Adrenal gland (tissue), 12 donors: ENCODE data around the gene ACER1. TPM values are rescaled to one million over a fixed set of nuclear protein-coding genes. Genes with fewer than 3 reads are reported as not detected.
"Not testable (repeated sequence)": the region's sequence is repeated elsewhere in the genome, so short reads cannot be mapped to it uniquely, and the experiment has no call there.

Experiments used
- DNase-seq, 7 donors: peaks; one replicate each; pipeline ENCODE4 v3.0.0-alpha.2; 2019 to 2020
- H3K27ac ChIP-seq, 5 donors: fragments of 200-600 bp; sonication (generic) in 4 of 5; 1 replicate in 3 of 5; 2 replicates in 2 of 5; pipeline versions ENCODE4 v1.5.1 to v1.8.0; 2016 to 2020; ENCODE audit warnings: mild to moderate bottlenecking in 1 of 5
- H3K27me3 ChIP-seq: fragments of 200-600 bp; 2 replicates; pipeline ENCODE4 v1.8.0; 2021
- H3K36me3 ChIP-seq, 2 donors: fragments of 200-600 bp; replicated peaks in 1 of 2; 1 replicate in 1 of 2; 2 replicates in 1 of 2; pipeline versions ENCODE4 v1.5.1 to v1.8.0; 2018 to 2022
- H3K4me1 ChIP-seq, 2 donors: fragments of 200-600 bp; replicated peaks in 1 of 2; 1 replicate in 1 of 2; 2 replicates in 1 of 2; pipeline versions ENCODE4 v1.5.1 to v1.8.0; 2018 to 2021
- H3K4me3 ChIP-seq, 4 donors: fragments of 200-600 bp; sonication (generic) in 3 of 4; one replicate each; pipeline ENCODE4 v1.5.1; 2016 to 2018
- H3K9me3 ChIP-seq, 3 donors: fragments of 200-600 bp; sonication (generic) in 1 of 3; replicated peaks in 1 of 3; 1 replicate in 2 of 3; 2 replicates in 1 of 3; pipeline versions ENCODE4 v1.5.1 to v1.8.0; 2016 to 2021
- POLR2A ChIP-seq, 2 donors: fragments of 450-650 bp; IDR thresholded peaks; one replicate each; pipeline ENCODE4 v1.6.1; 2017; ENCODE audit warnings: antibody characterized with exemption in 2 of 2, mild to moderate bottlenecking in 2 of 2, moderate library complexity in 1 of 2
- WGBS, 4 donors: extraction: QIAGEN DNeasy Blood & Tissue Kit in 2 of 4; methylation state at CpG; one replicate each; pipeline versions ENCODE4 v1.1.5 to v1.1.7; 2013 to 2017; 5-methylcytosine and 5-hydroxymethylcytosine counted together
- intact Hi-C, 2 donors: fragments of 100-400 bp; cut with DNase I; formaldehyde crosslinking; loops; one replicate each; pipeline versions ENCODE4 v1.14.1 to v1.15.0; 2022 to 2023
- polyA plus RNA-seq, 3 donors: library from polyadenylated mRNA; stranded (reverse); fragments of 200-250 nt in 2 of 3; fragments of 350-450 nt in 1 of 3; fragmentation: Illumina TruSeq in 1 of 3; extraction: RNeasy Lipid Tissue Mini Kit (QIAGEN cat#74804) in 1 of 3; gene quantifications; one replicate each; pipeline ENCODE4 v1.2.3, GENCODE V29; 2013 to 2014
- total RNA-seq, 9 donors: library from RNA; depleted of rRNA in 4 of 9; stranded (reverse); fragments of >200 nt in 4 of 9; fragments of 120-200 nt in 1 of 9; fragmentation: NEBNext Ultra II Directional in 1 of 9; extraction: Animal tissue kit (Norgen Biotek cat#: 25700) in 1 of 9; gene quantifications; one replicate each; pipeline versions ENCODE4 v1.1.0 to v1.2.4, GENCODE V29; 2013 to 2023
- TF ChIP-seq, protein P1 (sequence below), 6 experiments: fragments of 450-650 bp in 4 of 6; fragments of 200-600 bp in 2 of 6; sonication (generic) in 1 of 6; IDR thresholded peaks; 1 replicate in 5 of 6; 2 replicates in 1 of 6; pipeline versions ENCODE4 v1.5.1 to v1.8.0; 2016 to 2021; ENCODE audit warnings: antibody characterized with exemption in 6 of 6, mild to moderate bottlenecking in 2 of 6, moderate library complexity in 1 of 6
- donor health status: healthy with polysubstance abuse.
- donor health status: Bipolar disorder and iron deficiency.
- donor health status: DM: yes; HTN: yes; CAD: no.
- donor health status: DM: no; HTN: no; CAD: no.
- donor health status: DM: no; HTN: no; CAD: no.
- donor health status: DM: yes; HTN: yes; CAD: no.

ACER1 gene
- total and polyA plus RNA-seq, 12 donors = 0.11 to 0.16 TPM; not detected in 10

DNA sequence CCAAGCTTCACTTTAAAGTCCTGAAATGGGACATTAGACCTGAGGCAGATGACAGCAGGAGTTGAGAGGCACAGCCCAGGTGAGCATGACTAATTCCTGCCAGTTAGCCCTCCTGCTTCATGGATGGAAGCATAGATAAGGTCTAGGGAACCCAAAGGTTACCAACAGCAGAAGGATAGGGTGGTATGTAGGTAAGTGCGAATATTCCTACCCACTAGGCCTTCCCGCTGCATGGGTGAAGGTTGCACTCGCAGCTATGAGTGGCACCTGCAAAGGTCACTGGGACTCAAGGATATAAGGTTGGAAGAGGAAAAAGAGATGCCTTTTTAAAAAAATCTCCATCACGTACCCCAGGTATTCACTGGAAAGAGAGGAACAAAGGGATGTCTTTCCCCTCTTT, 41.4 kb downstream of the ACER1 start:
- Histone ChIP-seq H3K27me3 (no peaks in the 10 kb centered on the region), H3K9me3 (peaks cover 0 to 46% (median 0%) of the 10 kb centered on the region in 3 donors), H3K4me1 (no peaks in the 10 kb centered on the region), H3K4me3 (no peak overlapping the region), H3K36me3 (no peaks in the 10 kb centered on the region), H3K27ac (no peak overlapping the region)
- TF ChIP-seq, protein P1, sequence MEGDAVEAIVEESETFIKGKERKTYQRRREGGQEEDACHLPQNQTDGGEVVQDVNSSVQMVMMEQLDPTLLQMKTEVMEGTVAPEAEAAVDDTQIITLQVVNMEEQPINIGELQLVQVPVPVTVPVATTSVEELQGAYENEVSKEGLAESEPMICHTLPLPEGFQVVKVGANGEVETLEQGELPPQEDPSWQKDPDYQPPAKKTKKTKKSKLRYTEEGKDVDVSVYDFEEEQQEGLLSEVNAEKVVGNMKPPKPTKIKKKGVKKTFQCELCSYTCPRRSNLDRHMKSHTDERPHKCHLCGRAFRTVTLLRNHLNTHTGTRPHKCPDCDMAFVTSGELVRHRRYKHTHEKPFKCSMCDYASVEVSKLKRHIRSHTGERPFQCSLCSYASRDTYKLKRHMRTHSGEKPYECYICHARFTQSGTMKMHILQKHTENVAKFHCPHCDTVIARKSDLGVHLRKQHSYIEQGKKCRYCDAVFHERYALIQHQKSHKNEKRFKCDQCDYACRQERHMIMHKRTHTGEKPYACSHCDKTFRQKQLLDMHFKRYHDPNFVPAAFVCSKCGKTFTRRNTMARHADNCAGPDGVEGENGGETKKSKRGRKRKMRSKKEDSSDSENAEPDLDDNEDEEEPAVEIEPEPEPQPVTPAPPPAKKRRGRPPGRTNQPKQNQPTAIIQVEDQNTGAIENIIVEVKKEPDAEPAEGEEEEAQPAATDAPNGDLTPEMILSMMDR (IDR thresholded peaks at IDR 0.05) = no peak
- no peak for TF ChIP-seq POLR2A (IDR thresholded peaks at IDR 0.05)
- intact Hi-C loops = loop anchor here in 1 of 2 donors (10.0 kb wide), 1 partner anchor 247 kb away; no protein-coding TSS in a partner anchor
- 55 to 70% (median 62%) methylated on average over 4 of the region's 4 CpGs for WGBS, 4 donors
- no peak for DNase-seq

DNA sequence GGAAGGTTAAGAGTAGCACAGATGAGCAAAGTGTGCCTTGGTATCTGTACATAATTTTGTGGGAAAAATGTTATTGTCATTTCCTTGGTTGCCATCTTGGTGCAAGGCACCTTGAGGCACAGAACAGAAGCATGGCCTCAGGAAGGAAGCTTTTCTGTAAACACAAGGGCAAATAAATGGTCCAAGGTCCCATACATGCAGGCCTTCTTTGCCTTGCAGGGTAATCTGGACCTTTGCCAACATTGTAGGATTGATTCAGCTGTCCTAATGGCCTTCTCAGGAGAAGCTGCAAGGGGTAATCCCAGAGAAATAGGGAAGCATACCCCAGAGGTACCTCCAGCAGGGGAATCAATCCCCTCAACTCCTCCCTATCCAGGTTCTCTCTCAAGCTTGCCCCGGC, 44.7 kb downstream of the ACER1 start:
- intact Hi-C loops = no loop called here
- H3K4me1 ChIP-seq = no peaks in the 10 kb centered on the region
- no peak for DNase-seq
- H3K27ac ChIP-seq = no peak overlapping the region
- H3K9me3 ChIP-seq = peaks cover 0 to 44% (median 0%) of the 10 kb centered on the region in 3 donors
- 80 to 100% (median 87%) methylated on average over 1 of the region's 1 CpG for WGBS, 4 donors
- no peaks in the 10 kb centered on the region for H3K36me3 ChIP-seq
- TF ChIP-seq, protein P1 (IDR thresholded peaks at IDR 0.05) = no peak
- no peak for TF ChIP-seq POLR2A (IDR thresholded peaks at IDR 0.05)
- H3K27me3 ChIP-seq = no peaks in the 10 kb centered on the region
- H3K4me3 ChIP-seq = no peak overlapping the region

DNA sequence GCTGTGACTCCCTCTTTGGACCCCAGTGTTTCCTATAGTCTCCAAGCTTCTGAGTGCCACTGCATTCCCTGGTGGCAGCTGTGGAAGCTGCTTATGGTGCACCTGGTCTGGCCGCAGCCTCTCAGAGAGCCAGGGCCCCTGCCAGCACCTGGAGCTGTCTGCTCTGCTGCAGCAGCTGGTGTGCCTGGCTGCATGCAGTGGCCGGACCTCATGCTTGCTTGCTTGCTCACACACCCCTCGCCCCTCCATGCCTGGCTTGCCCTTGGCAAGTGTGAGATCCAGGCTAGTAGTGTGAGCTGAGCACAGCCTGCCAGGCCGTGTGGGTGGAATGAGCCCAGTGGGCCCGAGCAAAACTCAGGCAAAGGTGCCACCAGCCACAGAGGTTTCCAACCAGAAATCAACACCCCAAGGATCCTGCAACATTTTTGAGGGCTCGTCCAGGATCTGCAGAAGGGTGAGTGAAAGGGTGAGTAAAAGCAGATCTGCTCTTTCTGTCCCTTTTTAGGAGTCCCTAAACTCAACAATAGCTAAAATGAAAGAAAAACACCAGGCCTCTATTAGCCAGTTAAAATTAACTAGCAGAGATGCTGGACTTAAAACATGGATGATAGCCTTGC, 46.0 kb downstream of the ACER1 start:
- intact Hi-C loops = no loop called here
- 72 to 85% (median 79%) methylated on average over 4 to 6 of the region's 6 CpGs for WGBS, 4 donors
- Histone ChIP-seq H3K4me1 (no peaks in the 10 kb centered on the region), H3K36me3 (no peaks in the 10 kb centered on the region), H3K9me3 (peaks cover 0 to 34% (median 0%) of the 10 kb centered on the region in 3 donors), H3K4me3 (no peak overlapping the region), H3K27ac (no peak overlapping the region), H3K27me3 (no peaks in the 10 kb centered on the region)
- no peak for TF ChIP-seq POLR2A (IDR thresholded peaks at IDR 0.05)
- TF ChIP-seq, protein P1 (IDR thresholded peaks at IDR 0.05) = no peak
- DNase-seq = no peak

DNA sequence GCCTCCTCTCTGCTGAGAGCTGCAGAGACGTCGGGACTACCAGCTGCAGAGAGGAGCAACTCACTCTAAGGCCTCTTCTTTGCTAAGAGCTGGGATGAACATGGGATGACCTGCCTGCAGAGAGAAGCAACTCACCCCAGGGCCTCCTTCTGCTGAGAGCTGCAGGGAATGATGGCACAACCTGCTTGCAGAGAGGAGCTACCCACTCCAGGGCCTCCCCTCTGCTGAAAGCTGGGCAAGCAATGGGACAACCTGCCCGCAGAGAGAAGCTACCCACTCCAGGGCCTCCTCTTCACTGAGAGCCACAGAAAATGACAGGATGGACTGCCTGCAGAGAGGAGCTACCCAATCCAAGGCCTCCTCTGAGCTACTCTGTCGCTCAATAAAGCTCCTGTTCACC, 46.7 kb downstream of the ACER1 start:
- Histone ChIP-seq H3K4me1 (no peaks in the 10 kb centered on the region), H3K36me3 (no peaks in the 10 kb centered on the region), H3K9me3 (peaks cover 0 to 27% (median 0%) of the 10 kb centered on the region in 3 donors), H3K4me3 (no peak overlapping the region), H3K27me3 (no peaks in the 10 kb centered on the region), H3K27ac (no peak overlapping the region)
- intact Hi-C loops = no loop called here
- no peak for DNase-seq
- TF ChIP-seq POLR2A (IDR thresholded peaks at IDR 0.05) = no peak
- TF ChIP-seq, protein P1 (IDR thresholded peaks at IDR 0.05) = no peak
- WGBS, 4 donors = 45 to 90% (median 82%) methylated on average over 1 to 4 of the region's 4 CpGs

DNA sequence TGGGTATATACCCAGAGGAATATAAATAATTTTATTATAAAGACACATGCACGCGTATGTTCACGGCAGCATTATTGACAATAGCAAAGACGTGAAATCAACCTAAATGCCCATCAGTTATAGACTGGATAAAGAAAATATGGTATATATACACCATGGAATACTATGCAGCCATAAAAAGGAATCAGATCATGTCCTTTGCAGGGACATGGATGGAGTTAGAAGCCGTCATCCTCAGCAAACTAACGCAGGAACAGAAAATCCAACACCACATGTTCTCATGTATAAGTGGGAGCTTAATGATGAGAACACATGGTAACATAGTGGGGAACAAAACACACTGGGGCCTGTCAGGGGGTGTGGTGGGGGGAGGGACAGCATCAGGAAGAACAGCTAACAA, 51.0 kb downstream of the ACER1 start:
- WGBS, 4 donors = 78 to 89% (median 80%) methylated on average over 6 of the region's 6 CpGs
- not testable (repeated sequence) for H3K36me3 ChIP-seq, H3K4me3 ChIP-seq, H3K27ac ChIP-seq, H3K9me3 ChIP-seq, H3K27me3 ChIP-seq, DNase-seq
- peaks cover 0 to 18% of the 10 kb centered on the region in 2 donors for H3K4me1 ChIP-seq
- intact Hi-C loops = loop anchor here in 1 of 2 donors (5.0 kb wide), 1 partner anchor 60 kb away; no protein-coding TSS in a partner anchor
